ENCODE data around the gene GNAZ. TPM values are rescaled to one million over a fixed set of nuclear protein-coding genes. Genes with fewer than 3 reads are reported as not detected.
A peak's percentile ranks its signal among the peaks of the same experiment; 100 is the strongest.

The GNAZ gene
- total and polyA plus RNA-seq, 2 of the 8 experiments (the other 6 are each of a cell fraction or from before 2014, with no cell fraction given) = 6.6 to 9.6 TPM

DNA sequence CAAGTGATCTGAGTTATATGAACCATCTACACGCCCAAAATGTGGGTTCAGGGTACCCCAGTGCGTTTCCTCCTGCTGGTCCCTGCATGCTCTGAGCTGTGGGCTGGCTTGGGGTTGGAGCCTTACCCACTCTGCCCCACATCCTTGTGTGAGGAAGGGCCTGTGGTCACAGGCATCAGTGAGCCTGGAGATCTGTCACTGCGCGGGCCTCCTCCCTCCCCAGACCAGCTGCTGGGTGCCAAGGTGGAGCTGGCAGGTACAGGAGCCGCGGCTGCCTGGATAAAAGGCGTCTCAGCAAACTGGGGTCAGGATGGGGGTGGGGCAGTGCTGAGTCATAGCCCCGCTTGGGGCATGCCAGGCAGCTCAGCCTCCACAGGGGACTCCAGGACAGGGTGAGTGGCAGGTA lies 17.9 kb downstream of the GNAZ start:
- H3K4ac ChIP-seq (replicated peaks; ENCODE audit: insufficient read length, low read depth, low read length) = no peak overlapping the region
- peaks cover 4% of the 10 kb centered on the region for H3K23me2 ChIP-seq (ENCODE audit: low read depth, low read length)
- peak overlapping the region; percentile 89; the same call in 1 of the 2 replicates for H3K18ac ChIP-seq (ENCODE audit: extremely low read depth, low read length)
- 75% methylated on average over 7 of the region's 8 CpGs; no CpG with 5 or more reads in 1 of the 2 experiments for WGBS, 2 experiments (ENCODE audit: extremely low coverage in 1 of 2, insufficient coverage in 1 of 2, insufficient read length in 1 of 2, insufficient replicate concordance in 2 of 2, low coverage in 1 of 2, low lambda C conversion rate in 2 of 2, missing lambda C conversion rate in 1 of 2)
- peak overlapping the region; percentile 91; the same call in 1 of the 2 replicates for H2BK12ac ChIP-seq (ENCODE audit: low read depth, low read length)
- H3K36me3 ChIP-seq (ENCODE audit: control insufficient read depth in 2 of 4, insufficient read depth in 4 of 4, low read length in 3 of 4) = peaks cover 0 to 3% (median 0%) of the 10 kb centered on the region in 4 experiments; a peak in 1 of 8 replicates
- H3K4me1 ChIP-seq (replicated peaks in 1 of 4; ENCODE audit: control insufficient read depth in 3 of 4, insufficient read depth in 4 of 4, low read length in 3 of 4) = peaks cover 2 to 11% (median 7%) of the 10 kb centered on the region in 4 experiments
- no peaks in the 10 kb centered on the region for H3K9me3 ChIP-seq (ENCODE audit: insufficient read depth in 2 of 2, low read depth in 1 of 2, low read length in 1 of 2)
- 0 out of 2 replicates have a peak overlapping the region, but pooled peaks have one; percentile 92 for H2AK5ac ChIP-seq (ENCODE audit: low read depth, low read length)
- peak overlapping the region; percentile 29 for H4K5ac ChIP-seq (ENCODE audit: insufficient read length, low read depth, low read length)
- peak overlapping the region; percentile 69; the same call in 1 of the 2 replicates for H2BK20ac ChIP-seq (ENCODE audit: low read length)
- peak overlapping the region; percentile 92 for H2BK15ac ChIP-seq (ENCODE audit: low read length)
- no peak overlapping the region for H2AFZ ChIP-seq (ENCODE audit: low read length)
- H3K27me3 ChIP-seq (replicated peaks in 1 of 4; ENCODE audit: control insufficient read depth in 3 of 4, extremely low read depth in 1 of 4, insufficient read depth in 3 of 4, low read length in 3 of 4) = no peaks in the 10 kb centered on the region; a peak in 3 of 7 replicates
- no peaks in the 10 kb centered on the region for H3K79me2 ChIP-seq (ENCODE audit: control insufficient read depth in 1 of 2, insufficient read depth in 2 of 2, low read length in 2 of 2)
- peak overlapping the region; percentile 5 for H4K91ac ChIP-seq (replicated peaks; ENCODE audit: insufficient read length, low read length)
- H4K20me1 ChIP-seq (replicated peaks in 1 of 2; ENCODE audit: control insufficient read depth in 1 of 2, insufficient read depth in 2 of 2, low read length in 2 of 2) = peaks cover 7 to 21% of the 10 kb centered on the region in 2 experiments
- no peak overlapping the region for H3K23ac ChIP-seq (ENCODE audit: insufficient read length)
- H3K4me3 ChIP-seq (ENCODE audit: extremely low read depth in 1 of 4, insufficient read depth in 2 of 4, low read depth in 3 of 4, low read length in 4 of 4) = no peak overlapping the region
- H3K9ac ChIP-seq (replicated peaks in 1 of 4; ENCODE audit: extremely low read depth in 1 of 4, low read depth in 3 of 4, low read length in 3 of 4) = no peak overlapping the region
- no peak overlapping the region for H3K14ac ChIP-seq (ENCODE audit: insufficient read length)
- FAIRE-seq (no peak), DNase-seq (ENCODE audit: low read depth in 1 of 2, low spot score in 2 of 2) (peak in 1 of 2 experiments; percentile 66)
- H3K4me2 ChIP-seq (ENCODE audit: insufficient read depth in 1 of 2, low read depth in 2 of 2, low read length in 2 of 2) = peak overlapping the region; percentile 3 to 20; a peak in 1 of 4 replicates
- H3K27ac ChIP-seq (ENCODE audit: low read depth, low read length) = no peak overlapping the region
- ChIA-PET POLR2A (ENCODE audit: partially characterized antibody) (interaction anchor here (0.7 to 1.3 kb wide), 3 partner anchors 10 to 78 kb away, joined by 3 read pairs; no protein-coding TSS in a partner anchor), CTCF (ENCODE audit: partially characterized antibody) (interaction anchor here (0.6 to 1.8 kb wide), 6 partner anchors 10 to 395 kb away, joined by 3 to 5 read pairs (median 4); no protein-coding TSS in a partner anchor)
- H2BK120ac ChIP-seq (replicated peaks; ENCODE audit: low read depth, low read length) = no peak overlapping the region
- 0 out of 2 replicates have a peak overlapping the region, but pooled peaks have one; percentile 36 for H4K8ac ChIP-seq (ENCODE audit: extremely low read depth, insufficient read depth, low read length)
- H3K56ac ChIP-seq (replicated peaks; ENCODE audit: insufficient read length, low read depth, low read length) = no peak overlapping the region
- peak overlapping the region; percentile 72; the same call in 1 of the 2 replicates for H2BK5ac ChIP-seq (ENCODE audit: low read depth, low read length)
- no peaks in the 10 kb centered on the region; the same call in 1 of the 2 replicates for H3K79me1 ChIP-seq (ENCODE audit: low read depth, low read length)
- no peak for TF ChIP-seq HDAC6 (IDR thresholded peaks at IDR 0.05; ENCODE audit: low read depth, low read length)
